Gastrocnemius medialis (tissue), 4 donors: ENCODE results near the gene SHB. TPM values are rescaled to one million over a fixed set of nuclear protein-coding genes. Genes with fewer than 3 reads are reported as not detected.

Source experiments
- ATAC-seq, 2 donors: fragments of 150-250 bp; one replicate each; pipeline ENCODE4 v1.9.1; 2016
- DNase-seq, 2 donors: peaks; one replicate each; pipeline ENCODE4 v3.0.0-alpha.2; 2019
- H3K27ac ChIP-seq, 4 donors: fragments of 200-600 bp; sonication (generic); 1 replicate in 1 of 4; 2 replicates in 3 of 4; pipeline ENCODE4 v1.5.1; 2016 to 2018; ENCODE audit warnings: mild to moderate bottlenecking in 2 of 4, moderate library complexity in 1 of 4
- H3K27me3 ChIP-seq, 3 donors: fragments of 200-600 bp; sonication (generic) in 2 of 3; 1 replicate in 1 of 3; 2 replicates in 2 of 3; pipeline versions ENCODE4 v1.5.1 to v1.6.0; 2016 to 2019; ENCODE audit warnings: mild to moderate bottlenecking in 1 of 3, moderate library complexity in 1 of 3
- H3K36me3 ChIP-seq, 2 donors: fragments of 200-600 bp; sonication (generic) in 1 of 2; one replicate each; pipeline ENCODE4 v1.5.1; 2017 to 2018
- H3K4me1 ChIP-seq, 2 donors: fragments of 200-600 bp; sonication (generic) in 1 of 2; one replicate each; pipeline ENCODE4 v1.5.1; 2016 to 2017; ENCODE audit warnings: mild to moderate bottlenecking in 2 of 2
- H3K4me3 ChIP-seq, 4 donors: fragments of 200-600 bp; sonication (generic) in 3 of 4; 1 replicate in 1 of 4; 2 replicates in 3 of 4; pipeline ENCODE4 v1.5.1; 2016 to 2019; ENCODE audit warnings: mild to moderate bottlenecking in 2 of 4
- H3K9me3 ChIP-seq, 3 donors: fragments of 200-600 bp; sonication (generic) in 2 of 3; 1 replicate in 1 of 3; 2 replicates in 2 of 3; pipeline ENCODE4 v1.5.1; 2016 to 2019
- POLR2A ChIP-seq, 2 donors: fragments of 450-650 bp; IDR thresholded peaks; one replicate each; pipeline ENCODE4 v1.6.1; 2017; ENCODE audit warnings: antibody characterized with exemption in 2 of 2, mild to moderate bottlenecking in 2 of 2, moderate library complexity in 2 of 2
- in situ Hi-C, 4 donors: fragments of 200-750 bp; cut with MboI; loops; one replicate each; pipeline versions ENCODE4 v1.15.0 to v1.8.0; 2017; ENCODE audit warnings: low sequenced_read_pairs in 4 of 4
- intact Hi-C: fragments of 100-400 bp; cut with DNase I; formaldehyde crosslinking; loops from one replicate; pipeline ENCODE4 v1.15.1; 2023; ENCODE audit warnings: low total_unique reads
- total RNA-seq, 4 donors: library from RNA; depleted of rRNA; stranded (reverse); fragments of >200 nt; gene quantifications; one replicate each; pipeline versions ENCODE4 v1.1.0 to v1.2.3, GENCODE V29; 2016
- TF ChIP-seq, protein P1 (sequence below), 5 experiments: fragments of 450-650 bp in 3 of 5; fragments of 200-600 bp in 2 of 5; sonication (generic) in 2 of 5; IDR thresholded peaks in 4 of 5; conservative IDR thresholded peaks in 1 of 5; 1 replicate in 4 of 5; 2 replicates in 1 of 5; pipeline ENCODE4 v1.5.1; 2016 to 2019; ENCODE audit warnings: antibody characterized with exemption in 5 of 5, mild to moderate bottlenecking in 3 of 5, moderate library complexity in 3 of 5

Gene SHB
- total RNA-seq, 4 donors from 2014 or later: 1.2 to 6.1 (median 4.6) TPM

DNA sequence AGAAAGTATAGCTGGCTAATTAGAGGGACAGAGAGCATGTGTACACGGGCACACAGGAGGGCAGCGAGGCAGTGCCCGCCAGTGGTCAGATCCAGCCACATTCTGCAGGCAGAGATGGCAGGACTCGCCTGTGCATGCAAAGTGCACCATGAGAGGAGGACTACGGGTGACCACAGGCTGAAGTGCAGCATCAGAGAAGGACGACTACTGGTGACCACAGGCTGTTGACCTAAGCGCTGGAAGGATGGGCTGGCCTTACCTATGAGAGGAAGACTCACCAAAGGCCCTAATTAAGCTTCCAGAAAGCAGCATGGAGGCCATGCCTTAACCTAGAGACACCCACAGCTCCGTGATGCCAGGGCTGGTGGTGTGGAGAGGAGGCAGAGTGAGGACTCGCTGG, 110.9 kb downstream of the SHB start:
- Histone ChIP-seq H3K27ac (no peak overlapping the region), H3K36me3 (no peaks in the 10 kb centered on the region), H3K9me3 (no peaks in the 10 kb centered on the region), H3K27me3 (no peaks in the 10 kb centered on the region), H3K4me1 (peaks cover 0 to 6% of the 10 kb centered on the region in 2 donors), H3K4me3 (no peak overlapping the region)
- DNase-seq (no peak), ATAC-seq (no peak)
- intact Hi-C loops: no loop called here
- TF ChIP-seq POLR2A (IDR thresholded peaks at IDR 0.05): no peak
- TF ChIP-seq, protein P1, sequence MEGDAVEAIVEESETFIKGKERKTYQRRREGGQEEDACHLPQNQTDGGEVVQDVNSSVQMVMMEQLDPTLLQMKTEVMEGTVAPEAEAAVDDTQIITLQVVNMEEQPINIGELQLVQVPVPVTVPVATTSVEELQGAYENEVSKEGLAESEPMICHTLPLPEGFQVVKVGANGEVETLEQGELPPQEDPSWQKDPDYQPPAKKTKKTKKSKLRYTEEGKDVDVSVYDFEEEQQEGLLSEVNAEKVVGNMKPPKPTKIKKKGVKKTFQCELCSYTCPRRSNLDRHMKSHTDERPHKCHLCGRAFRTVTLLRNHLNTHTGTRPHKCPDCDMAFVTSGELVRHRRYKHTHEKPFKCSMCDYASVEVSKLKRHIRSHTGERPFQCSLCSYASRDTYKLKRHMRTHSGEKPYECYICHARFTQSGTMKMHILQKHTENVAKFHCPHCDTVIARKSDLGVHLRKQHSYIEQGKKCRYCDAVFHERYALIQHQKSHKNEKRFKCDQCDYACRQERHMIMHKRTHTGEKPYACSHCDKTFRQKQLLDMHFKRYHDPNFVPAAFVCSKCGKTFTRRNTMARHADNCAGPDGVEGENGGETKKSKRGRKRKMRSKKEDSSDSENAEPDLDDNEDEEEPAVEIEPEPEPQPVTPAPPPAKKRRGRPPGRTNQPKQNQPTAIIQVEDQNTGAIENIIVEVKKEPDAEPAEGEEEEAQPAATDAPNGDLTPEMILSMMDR (IDR thresholded peaks at IDR 0.05 in 4 of 5, conservative IDR thresholded peaks at IDR 0.05 in 1 of 5): no peak
- in situ Hi-C loops: no loop called here

DNA sequence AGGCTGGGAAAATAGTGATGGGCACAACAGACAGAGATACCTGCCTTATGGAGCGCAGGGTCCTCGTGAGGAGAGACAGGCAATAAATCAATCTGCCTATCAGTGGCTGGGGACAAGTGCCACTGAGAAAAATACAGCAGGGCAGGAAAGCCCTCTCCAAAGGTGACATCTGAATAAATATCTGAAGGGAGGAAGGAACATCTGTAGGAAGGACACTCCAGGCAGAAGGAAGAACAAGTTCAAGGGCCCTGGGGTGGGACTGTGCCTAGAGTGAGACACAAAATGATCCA, 111.4 kb downstream of the SHB start:
- ATAC-seq: no peak
- H3K4me1 ChIP-seq: peaks cover 0 to 6% of the 10 kb centered on the region in 2 donors
- intact Hi-C loops: no loop called here
- H3K27ac ChIP-seq: no peak overlapping the region
- DNase-seq: no peak
- H3K9me3 ChIP-seq: no peaks in the 10 kb centered on the region
- in situ Hi-C loops: no loop called here
- H3K27me3 ChIP-seq: no peaks in the 10 kb centered on the region
- TF ChIP-seq POLR2A (IDR thresholded peaks at IDR 0.05): no peak
- TF ChIP-seq, protein P1 (IDR thresholded peaks at IDR 0.05 in 4 of 5, conservative IDR thresholded peaks at IDR 0.05 in 1 of 5): no peak
- no peak overlapping the region for H3K4me3 ChIP-seq
- no peaks in the 10 kb centered on the region for H3K36me3 ChIP-seq

DNA sequence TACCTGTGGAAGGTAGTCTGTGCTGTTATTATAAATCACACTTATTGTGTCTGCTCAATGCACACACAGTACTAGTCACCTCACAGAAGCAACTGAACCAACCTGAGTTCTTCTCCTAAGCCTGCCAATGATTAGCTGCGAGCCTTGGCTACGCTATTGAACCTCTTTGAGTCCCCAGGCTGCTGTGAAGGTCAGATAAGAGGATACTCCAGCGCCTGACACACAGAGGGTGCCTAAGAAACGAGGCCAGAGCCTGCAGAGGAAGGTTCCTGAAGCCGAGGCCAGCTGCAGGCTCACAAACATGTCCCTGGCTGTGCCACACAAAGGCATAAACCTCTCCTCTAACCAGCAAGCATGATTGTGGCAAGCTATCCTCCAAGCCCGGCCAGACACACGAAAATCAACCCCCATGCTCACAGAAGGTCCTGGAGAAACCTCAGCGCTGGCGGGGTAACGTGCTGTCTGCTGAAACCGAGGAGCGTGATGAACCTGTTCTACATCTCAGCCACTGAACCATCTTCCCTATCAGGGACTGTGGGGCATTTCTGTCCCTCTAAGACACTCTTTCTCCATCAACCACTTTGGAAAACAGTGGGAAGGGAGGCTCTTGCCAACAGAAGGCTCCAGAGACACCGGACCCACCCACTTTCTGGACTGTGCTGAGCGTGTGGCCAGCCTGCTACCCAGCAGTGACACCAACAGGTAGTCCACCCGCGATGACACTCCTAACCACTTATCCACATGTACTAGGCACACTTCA, 111.9 kb downstream of the SHB start:
- H3K27ac ChIP-seq: no peak overlapping the region
- in situ Hi-C loops: no loop called here
- DNase-seq (no peak), ATAC-seq (no peak)
- no peaks in the 10 kb centered on the region for H3K9me3 ChIP-seq
- H3K36me3 ChIP-seq: no peaks in the 10 kb centered on the region
- no peaks in the 10 kb centered on the region for H3K27me3 ChIP-seq
- peaks cover 0 to 6% of the 10 kb centered on the region in 2 donors for H3K4me1 ChIP-seq
- no peak overlapping the region for H3K4me3 ChIP-seq
- TF ChIP-seq, protein P1 (IDR thresholded peaks at IDR 0.05 in 4 of 5, conservative IDR thresholded peaks at IDR 0.05 in 1 of 5): no peak
- TF ChIP-seq POLR2A (IDR thresholded peaks at IDR 0.05): no peak
- intact Hi-C loops: no loop called here

DNA sequence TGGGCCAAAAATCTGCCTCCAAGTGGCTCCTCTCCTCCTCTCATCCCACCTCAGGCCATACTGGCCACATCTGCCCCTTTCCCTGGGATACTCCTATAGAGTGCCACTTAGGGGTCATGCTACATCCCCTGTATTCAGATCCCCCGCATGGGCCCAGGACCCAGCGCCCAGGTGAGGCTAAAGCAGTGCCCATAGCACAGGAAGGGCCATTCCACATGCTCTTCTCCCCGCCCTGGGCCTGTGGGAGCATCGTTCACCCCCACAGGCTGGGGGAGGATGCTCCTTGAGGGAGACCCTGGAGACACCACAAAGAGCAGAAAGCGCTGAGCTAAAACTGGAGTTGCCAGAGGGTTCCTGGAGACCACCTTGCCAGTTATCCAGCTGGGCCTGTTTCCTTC, 112.6 kb downstream of the SHB start:
- ATAC-seq (no peak), DNase-seq (no peak)
- intact Hi-C loops (no loop called here), in situ Hi-C loops (no loop called here)
- H3K9me3 ChIP-seq: no peaks in the 10 kb centered on the region
- no peaks in the 10 kb centered on the region for H3K36me3 ChIP-seq
- H3K27me3 ChIP-seq: no peaks in the 10 kb centered on the region
- no peak for TF ChIP-seq POLR2A (IDR thresholded peaks at IDR 0.05)
- TF ChIP-seq, protein P1 (IDR thresholded peaks at IDR 0.05 in 4 of 5, conservative IDR thresholded peaks at IDR 0.05 in 1 of 5): no peak
- no peak overlapping the region for H3K27ac ChIP-seq
- peaks cover 0 to 6% of the 10 kb centered on the region in 2 donors for H3K4me1 ChIP-seq
- no peak overlapping the region for H3K4me3 ChIP-seq
